Measurements from ENCODE around the gene ZBED2.

- TF ChIP-seq CTCF (IDR thresholded peaks at IDR 0.05) (no peak), POLR2AphosphoS5 (IDR thresholded peaks at IDR 0.05; ENCODE audit: low read depth, low read length) (no peak), REST (IDR thresholded peaks at IDR 0.05; ENCODE audit: insufficient read depth in 1 of 2, low read depth in 2 of 2, low read length in 1 of 2) (no peak), SIN3A (IDR thresholded peaks at IDR 0.05; ENCODE audit: borderline replicate concordance, insufficient read depth, low read depth, low read length) (no peak), TCF7L2 (IDR thresholded peaks at IDR 0.05; ENCODE audit: low read depth, low read length) (no peak)
These were observed 1.5 kb downstream of the ZBED2 start for GRCh38 chr3:111593666-111594065.

Data from Panc1 (cell line).